Measurements from ENCODE around the gene TCF25.
"Not testable (repeated sequence)": the region's sequence is repeated elsewhere in the genome, so short reads cannot be mapped to it uniquely, and the experiment has no call there.

Gene TCF25

GRCh38 chr16:89919535-89920406 is 46.4 kb downstream of the TCF25 start:
- no peak for DNase-seq (ENCODE audit: low read depth in 2 of 2)

GRCh38 chr16:89920723-89921122 is 47.3 kb downstream of the TCF25 start:
- no peak for DNase-seq (ENCODE audit: low read depth in 2 of 2)

GRCh38 chr16:89921131-89921701 is 47.8 kb downstream of the TCF25 start:
- DNase-seq (ENCODE audit: low read depth in 2 of 2), result no peak

GRCh38 chr16:89921702-89922476 is 48.5 kb downstream of the TCF25 start:
- DNase-seq (ENCODE audit: low read depth in 2 of 2), result no peak

- no peak for DNase-seq (ENCODE audit: low read depth in 2 of 2)
These were observed 49.1 kb downstream of the TCF25 start for GRCh38 chr16:89922477-89922883.

GRCh38 chr16:89922884-89923639 is 49.7 kb downstream of the TCF25 start, which contains the start of gene TUBB3:
Gene TUBB3, plus strand, starts transcription at chr16:89923342. Its CDS starts 60 bp downstream, at chr16:89923402.
- DNase-seq (ENCODE audit: low read depth in 2 of 2), result no peak

- DNase-seq (ENCODE audit: low read depth in 2 of 2), result no peak
These were observed 50.4 kb downstream of the TCF25 start for GRCh38 chr16:89923640-89924296.

GRCh38 chr16:89924297-89924924 is 51.0 kb downstream of the TCF25 start:
- no peak for DNase-seq (ENCODE audit: low read depth in 2 of 2)

GRCh38 chr16:89924925-89925307 is 51.5 kb downstream of the TCF25 start:
- DNase-seq (ENCODE audit: low read depth in 2 of 2), result no peak

- DNase-seq (ENCODE audit: low read depth in 2 of 2), result no peak
These were observed 52.2 kb downstream of the TCF25 start for GRCh38 chr16:89925596-89926079.

GRCh38 chr16:89931305-89931896 is 58.0 kb downstream of the TCF25 start:
- no peak for DNase-seq (ENCODE audit: low read depth in 2 of 2)

- DNase-seq (ENCODE audit: low read depth in 2 of 2), result no peak
These were observed 58.6 kb downstream of the TCF25 start for GRCh38 chr16:89931964-89932363.

- not testable (repeated sequence) for DNase-seq (ENCODE audit: low read depth in 2 of 2)
These were observed 60.6 kb downstream of the TCF25 start for GRCh38 chr16:89934019-89934418.

- DNase-seq (ENCODE audit: low read depth in 2 of 2), result no peak
These were observed 61.5 kb downstream of the TCF25 start for GRCh38 chr16:89934611-89935553.

- DNase-seq (ENCODE audit: low read depth in 2 of 2), result not testable (repeated sequence)
These were observed 62.2 kb downstream of the TCF25 start for GRCh38 chr16:89935620-89936019.

GRCh38 chr16:89936034-89936433 is 62.6 kb downstream of the TCF25 start:
- no peak for DNase-seq (ENCODE audit: low read depth in 2 of 2)

GRCh38 chr16:89936508-89936907 is 63.1 kb downstream of the TCF25 start:
- no peak for DNase-seq (ENCODE audit: low read depth in 2 of 2)

GRCh38 chr16:89936981-89937380 is 63.6 kb downstream of the TCF25 start:
- DNase-seq (ENCODE audit: low read depth in 2 of 2), result no peak

All from activated CD4-positive, alpha-beta T cell treated with anti-CD3 and anti-CD28 coated beads for 24 hours (primary cell).